ENCODE measurements around the gene RNF41. TPM values are rescaled to one million over a fixed set of nuclear protein-coding genes. Genes with fewer than 3 reads are reported as not detected.
"Not testable (repeated sequence)": the region's sequence is repeated elsewhere in the genome, so short reads cannot be mapped to it uniquely, and the experiment has no call there.

The RNF41 gene
- total RNA-seq, 3 donors from 2014 or later (not counting 1 experiment from before 2014, with no cell fraction given), result 32.3 to 44.5 (median 38.6) TPM

DNA sequence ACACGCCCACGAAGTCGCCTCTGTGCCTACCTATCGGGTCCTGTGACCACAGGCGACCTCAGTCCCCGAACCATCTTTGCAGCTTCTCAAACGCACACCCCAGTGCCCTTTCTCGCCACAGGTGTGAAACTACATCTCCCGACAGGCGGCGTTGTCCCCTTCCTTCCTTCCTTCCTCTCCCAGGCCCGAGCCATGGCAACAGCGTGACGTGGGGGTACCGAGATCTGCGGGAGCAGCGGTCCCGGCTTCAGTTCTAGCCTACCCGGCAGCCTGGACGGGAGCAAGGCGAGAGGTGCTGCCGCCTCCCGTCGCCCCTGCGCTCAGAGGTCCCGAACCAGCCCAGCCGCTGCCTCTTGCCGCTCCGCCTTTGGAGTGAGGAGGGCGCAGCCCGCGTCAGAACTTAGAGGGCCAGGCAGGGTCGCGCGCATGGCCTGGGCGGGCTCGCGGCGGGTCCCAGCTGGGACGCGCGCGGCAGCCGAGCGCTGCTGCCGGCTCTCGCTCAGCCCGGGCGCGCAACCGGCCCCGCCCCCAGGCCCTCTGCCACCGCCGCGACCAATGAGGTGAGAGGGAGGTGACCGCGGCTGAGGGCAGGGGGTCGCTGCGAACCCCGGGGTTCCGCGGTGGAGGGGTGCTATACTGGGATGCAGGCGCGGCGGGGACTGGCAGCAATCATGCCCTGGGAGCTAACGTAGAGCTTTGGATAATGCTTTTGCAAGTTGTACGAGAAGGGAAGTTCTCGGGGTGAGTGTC, 45.1 kb upstream of the RNF41 start, which contains the start of gene COQ10A:
COQ10A (plus strand) TSS at position 250 of the 750 bp plus-strand sequence; CDS start at position 427, 177 bp downstream.
- Histone ChIP-seq H3K27ac (ENCODE audit: low read length) (peak within 1 kb of the TSS; percentile 99), H3K36me3 (ENCODE audit: control insufficient read depth, insufficient read depth, low read length) (peaks cover 5% of the 10 kb centered on the region), H3K27me3 (ENCODE audit: control insufficient read depth, insufficient read depth, low read length) (no peaks in the 10 kb centered on the region), H3K9me3 (ENCODE audit: control insufficient read depth, insufficient read depth, low read length) (no peaks in the 10 kb centered on the region), H3K4me3 (ENCODE audit: low read length) (peak within 1 kb of the TSS; percentile 88), H3K4me1 (ENCODE audit: control insufficient read depth, insufficient read depth, low read length) (peaks cover 16% of the 10 kb centered on the region)
- WGBS (ENCODE audit: insufficient coverage), result under 1% methylated on average over 68 of the region's 68 CpGs
- DNase-seq (peak; percentile 86 to 95), ATAC-seq (peak; percentile 91 to 98 (median 91))
- TF ChIP-seq CTCF (IDR thresholded peaks at IDR 0.05), result peak; percentile 46
- peak within 1 kb of the TSS; percentile 94 to 95 for H3K27ac Mint-ChIP-seq
- H3K4me3 Mint-ChIP-seq, result peak within 1 kb of the TSS; percentile 95
- intact Hi-C loops (cut with micrococcal nuclease), result loop anchor here (2.0 kb wide), 2 partner anchors 34 to 68 kb away; partner anchors contain the start of gene CS
- peaks cover 9 to 20% of the 10 kb centered on the region in 2 donors for H3K4me1 Mint-ChIP-seq
- H3K9me3 Mint-ChIP-seq, result no peaks in the 10 kb centered on the region
- H3K36me3 Mint-ChIP-seq, result no peaks in the 10 kb centered on the region
- H3K27me3 Mint-ChIP-seq (ENCODE audit: low read depth in 2 of 2), result no peaks in the 10 kb centered on the region

GRCh38 chr12:56266068-56266692, 44.5 kb upstream of the RNF41 start:
- not testable (repeated sequence) for H3K36me3 ChIP-seq (ENCODE audit: control insufficient read depth, insufficient read depth, low read length); H3K9me3 ChIP-seq (ENCODE audit: control insufficient read depth, insufficient read depth, low read length); H3K9me3 Mint-ChIP-seq; H3K27me3 Mint-ChIP-seq (ENCODE audit: low read depth in 2 of 2); H3K27me3 ChIP-seq (ENCODE audit: control insufficient read depth, insufficient read depth, low read length); ATAC-seq; H3K36me3 Mint-ChIP-seq
- WGBS (ENCODE audit: insufficient coverage), result 55% methylated on average over 13 of the region's 16 CpGs
- intact Hi-C loops (cut with micrococcal nuclease), result loop anchor here (2.0 kb wide), 2 partner anchors 35 to 69 kb away; partner anchors contain the start of gene CS
- Histone ChIP-seq H3K4me3 (ENCODE audit: low read length) (peak overlapping the region; percentile 88), H3K27ac (ENCODE audit: low read length) (peak overlapping the region; percentile 99), H3K4me1 (ENCODE audit: control insufficient read depth, insufficient read depth, low read length) (peaks cover 16% of the 10 kb centered on the region)
- peaks cover 9 to 20% of the 10 kb centered on the region in 2 donors for H3K4me1 Mint-ChIP-seq
- peak overlapping the region; percentile 94 to 95 for H3K27ac Mint-ChIP-seq
- peak overlapping the region; percentile 95 for H3K4me3 Mint-ChIP-seq
- DNase-seq, result peak in 1 of 2 donors; percentile 15

DNA sequence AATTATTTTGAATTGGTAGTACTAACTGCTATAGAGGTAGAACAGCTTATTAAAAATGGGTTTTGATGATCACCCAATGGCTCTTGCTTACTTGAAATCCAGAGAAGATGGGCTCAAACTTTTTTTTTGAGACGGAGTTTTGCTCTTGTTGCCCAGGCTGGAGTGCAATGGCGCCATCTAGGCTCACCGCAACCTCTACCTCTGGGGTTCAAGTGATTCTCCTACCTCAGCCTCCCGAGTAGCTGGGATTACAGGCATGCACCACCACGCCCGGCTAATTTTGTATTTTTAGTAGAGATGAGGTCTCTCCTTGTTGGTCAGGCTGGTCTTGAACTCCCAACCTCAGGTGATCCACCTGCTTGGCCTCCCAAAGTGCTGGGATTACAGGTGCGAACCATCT, 41.2 kb upstream of the RNF41 start:
- intact Hi-C loops (cut with micrococcal nuclease); H3K27ac ChIP-seq (ENCODE audit: low read length); H3K4me3 Mint-ChIP-seq; H3K36me3 ChIP-seq (ENCODE audit: control insufficient read depth, insufficient read depth, low read length); H3K27me3 ChIP-seq (ENCODE audit: control insufficient read depth, insufficient read depth, low read length); H3K27ac Mint-ChIP-seq; H3K9me3 Mint-ChIP-seq; DNase-seq; H3K4me3 ChIP-seq (ENCODE audit: low read length); H3K36me3 Mint-ChIP-seq; H3K27me3 Mint-ChIP-seq (ENCODE audit: low read depth in 2 of 2); ATAC-seq; H3K9me3 ChIP-seq (ENCODE audit: control insufficient read depth, insufficient read depth, low read length): not testable (repeated sequence)
- H3K4me1 Mint-ChIP-seq, result peaks cover 17 to 26% of the 10 kb centered on the region in 2 donors
- WGBS (ENCODE audit: insufficient coverage), result 91% methylated on average over 7 of the region's 7 CpGs
- peaks cover 23% of the 10 kb centered on the region for H3K4me1 ChIP-seq (ENCODE audit: control insufficient read depth, insufficient read depth, low read length)

DNA sequence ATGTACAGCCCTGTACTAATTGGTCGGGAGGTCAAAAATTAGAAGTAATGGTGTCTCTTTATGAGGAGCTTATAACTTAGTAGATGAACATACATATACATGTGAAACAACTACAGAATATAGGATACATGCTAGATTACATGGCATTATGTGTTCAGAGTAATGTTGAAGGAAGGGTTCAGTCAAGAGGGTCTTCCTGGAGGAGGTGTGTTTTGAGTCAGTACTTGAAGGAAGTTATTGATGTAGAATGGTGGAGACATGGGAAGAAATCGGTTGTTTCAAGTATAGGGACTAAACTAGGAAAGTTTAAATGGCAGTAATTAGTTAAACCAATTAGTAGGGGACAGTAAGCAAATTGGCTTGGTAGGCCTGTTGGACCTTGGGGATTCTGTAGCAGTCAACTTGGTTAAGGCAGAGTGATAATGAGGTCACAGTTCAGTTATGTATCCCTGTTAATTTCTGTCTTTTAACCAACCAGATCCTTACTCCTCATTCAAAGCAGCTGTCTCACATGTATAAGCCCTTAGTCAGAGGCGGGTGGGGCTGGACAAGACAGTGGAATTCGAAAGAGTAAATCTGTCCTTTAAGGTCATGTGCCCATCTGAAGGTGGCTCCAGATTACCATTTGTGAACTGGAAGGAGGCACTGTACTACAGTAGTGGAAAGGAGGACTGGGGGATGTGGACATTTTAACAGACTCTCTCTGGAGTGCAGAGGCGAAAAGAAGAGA, 39.9 kb upstream of the RNF41 start:
- Histone ChIP-seq H3K27ac (ENCODE audit: low read length) (no peak overlapping the region), H3K36me3 (ENCODE audit: control insufficient read depth, insufficient read depth, low read length) (peaks cover 2% of the 10 kb centered on the region), H3K9me3 (ENCODE audit: control insufficient read depth, insufficient read depth, low read length) (no peaks in the 10 kb centered on the region), H3K4me3 (ENCODE audit: low read length) (no peak overlapping the region), H3K27me3 (ENCODE audit: control insufficient read depth, insufficient read depth, low read length) (no peaks in the 10 kb centered on the region), H3K4me1 (ENCODE audit: control insufficient read depth, insufficient read depth, low read length) (peaks cover 27% of the 10 kb centered on the region)
- no peaks in the 10 kb centered on the region for H3K27me3 Mint-ChIP-seq (ENCODE audit: low read depth in 2 of 2)
- H3K4me3 Mint-ChIP-seq, result no peak overlapping the region
- intact Hi-C loops (cut with micrococcal nuclease), result no loop called here
- peaks cover 13 to 21% of the 10 kb centered on the region in 2 donors for H3K4me1 Mint-ChIP-seq
- no peak for ATAC-seq
- H3K36me3 Mint-ChIP-seq, result no peaks in the 10 kb centered on the region
- TF ChIP-seq CTCF (IDR thresholded peaks at IDR 0.05), result no peak
- DNase-seq, result no peak
- no peak overlapping the region for H3K27ac Mint-ChIP-seq
- WGBS (ENCODE audit: insufficient coverage), result 94% methylated on average over 4 of the region's 5 CpGs
- H3K9me3 Mint-ChIP-seq, result no peaks in the 10 kb centered on the region
